A549 (cell line): ENCODE data around the gene CC2D1A.

Experiments
- EP300 ChIP-seq, 2 experiments: fragments of >200 bp; sonication (Bioruptor Twin); formaldehyde crosslinking; IDR thresholded peaks; 2 replicates in 1 of 2; 3 replicates in 1 of 2; pipeline ENCODE4 v1.6.1; 2016 to 2017
- MAFK ChIP-seq: fragments of 450-650 bp; IDR thresholded peaks from 2 replicates; pipeline ENCODE4 v1.6.1; 2014; ENCODE audit not compliant: partially characterized antibody
- RCOR1 ChIP-seq: fragments of 150-350 bp; IDR thresholded peaks from 2 replicates; pipeline ENCODE4 v1.6.1; 2014; ENCODE audit warnings: antibody characterized with exemption, low read length, low read depth

- no peak for TF ChIP-seq MAFK
- no peak for TF ChIP-seq RCOR1
- TF ChIP-seq EP300 (IDR thresholded peaks at IDR 0.05): no peak
Observed at GRCh38 chr19:13894552-13894951, 11.4 kb upstream of the CC2D1A start.
